Upper lobe of left lung (tissue), 4 donors: ENCODE measurements around the gene VASN.

Experiments used
- CTCF ChIP-seq, 6 experiments: fragments of 450-650 bp in 4 of 6; fragments of 200-600 bp in 2 of 6; sonication (generic) in 2 of 6; IDR thresholded peaks; one replicate each; pipeline ENCODE4 v1.5.1; 2016 to 2019; ENCODE audit warnings: antibody characterized with exemption in 6 of 6
- POLR2AphosphoS5 ChIP-seq, 2 donors: sonication (generic); formaldehyde crosslinking; IDR thresholded peaks; one replicate each; pipeline ENCODE4 v1.5.1; 2017; ENCODE audit warnings: antibody characterized with exemption in 2 of 2

- TF ChIP-seq CTCF (IDR thresholded peaks at IDR 0.05) = no peak
- no peak for TF ChIP-seq POLR2AphosphoS5 (IDR thresholded peaks at IDR 0.05)
Measured at GRCh38 chr16:4351880-4352279, 19.8 kb upstream of the VASN start.
